ENCODE data around the gene POLD1. TPM values are rescaled to one million over a fixed set of nuclear protein-coding genes. Genes with fewer than 3 reads are reported as not detected.

Gene POLD1
- total and polyA plus RNA-seq, 2 experiments from 2014 or later = 111 to 173 TPM

- H3K36me3 ChIP-seq (ENCODE audit: insufficient read depth) = no peaks in the 10 kb centered on the region
- H3K9me2 ChIP-seq (ENCODE audit: insufficient read depth) = no peaks in the 10 kb centered on the region
- peaks cover 92% of the 10 kb centered on the region for H3K9me3 Mint-ChIP-seq
- no peak overlapping the region for H3K4me3 ChIP-seq
- no peak for ATAC-seq
- H3K4me3 Mint-ChIP-seq = no peak overlapping the region
- no peak overlapping the region for H3K27ac Mint-ChIP-seq
- no peaks in the 10 kb centered on the region for H3K4me1 Mint-ChIP-seq
- H3K27me3 Mint-ChIP-seq (ENCODE audit: insufficient read depth, low read depth, poor library complexity) = peaks cover 4% of the 10 kb centered on the region
- H3K4me1 ChIP-seq (ENCODE audit: insufficient read depth) = no peaks in the 10 kb centered on the region
- no peaks in the 10 kb centered on the region for H3K79me2 ChIP-seq (replicated peaks; ENCODE audit: insufficient read depth)
- no peak overlapping the region for H2AFZ ChIP-seq
- H3K36me3 Mint-ChIP-seq (ENCODE audit: low read depth) = peaks cover 49% of the 10 kb centered on the region
- no peaks in the 10 kb centered on the region for H4K20me1 ChIP-seq (replicated peaks; ENCODE audit: insufficient read depth)
- H3K27me3 ChIP-seq (ENCODE audit: insufficient read depth) = no peaks in the 10 kb centered on the region
- H3F3A ChIP-seq (replicated peaks; ENCODE audit: low read depth) = no peaks in the 10 kb centered on the region
- no peak overlapping the region for H3K4me2 ChIP-seq
- TF ChIP-seq ZNF331 (CRISPR knock-in tag; IDR thresholded peaks at IDR 0.05; ENCODE audit: low read depth) (no peak), CREB1 (CRISPR knock-in tag; IDR thresholded peaks at IDR 0.05; ENCODE audit: low read depth) (no peak), EZH2phosphoT487 (IDR thresholded peaks at IDR 0.05; ENCODE audit: unreplicated experiment) (no peak), ZNF114 (CRISPR knock-in tag; IDR thresholded peaks at IDR 0.05) (no peak), NANOG (IDR thresholded peaks at IDR 0.05; ENCODE audit: borderline replicate concordance) (no peak), ETS1 (IDR thresholded peaks at IDR 0.05) (no peak), EZH2 (IDR thresholded peaks at IDR 0.05; ENCODE audit: low read depth, unreplicated experiment) (no peak), CTCF (conservative IDR thresholded peaks at IDR 0.05; ENCODE audit: low read depth in 2 of 2) (no peak), POLR2AphosphoS5 (IDR thresholded peaks at IDR 0.05; ENCODE audit: low read depth) (no peak), ZNF462 (CRISPR knock-in tag; IDR thresholded peaks at IDR 0.05) (no peak), REST (IDR thresholded peaks at IDR 0.05; ENCODE audit: unreplicated experiment) (no peak), JUNB (IDR thresholded peaks at IDR 0.05; ENCODE audit: unreplicated experiment) (no peak), STAT1 (IDR thresholded peaks at IDR 0.05; ENCODE audit: unreplicated experiment) (no peak)
- H3K27ac ChIP-seq (ENCODE audit: low read depth) = no peak overlapping the region
- no peak for DNase-seq (ENCODE audit: low spot score)
Observed at GRCh38 chr19:50444059-50444458, 59.9 kb downstream of the POLD1 start.

Measured in GM23338 (cell line).